HG03378 (cell line): ENCODE results near the gene EXOC4.
"Not testable (repeated sequence)": the region's sequence is repeated elsewhere in the genome, so short reads cannot be mapped to it uniquely, and the experiment has no call there.

Experiments
- ATAC-seq: cut with Tn5 transposase; IDR thresholded peaks from one replicate; pipeline ENCODE4 v1.9.1; 2021; ENCODE audit warnings: mild to moderate bottlenecking, moderate library complexity; ENCODE audit not compliant: unreplicated experiment

Gene EXOC4

DNA sequence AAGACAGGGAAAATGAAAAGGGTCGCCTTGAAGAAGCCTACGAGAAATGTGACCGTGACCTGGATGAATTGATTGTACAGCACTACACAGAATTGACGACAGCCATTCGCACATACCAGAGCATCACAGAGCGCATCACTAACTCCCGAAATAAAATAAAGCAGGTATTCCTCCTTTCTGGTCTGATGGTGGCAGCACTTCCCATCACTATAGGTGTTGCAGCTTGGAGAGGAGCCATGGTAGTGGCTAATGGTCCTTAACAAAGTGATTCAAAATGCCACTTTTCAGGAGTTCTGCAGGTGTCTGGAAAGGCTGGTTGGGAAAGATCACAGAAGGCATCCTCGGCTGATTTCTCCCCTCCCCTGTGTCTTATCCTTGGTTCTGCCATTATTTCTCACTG is 22.1 kb downstream of the EXOC4 start:
- no peak for ATAC-seq

DNA sequence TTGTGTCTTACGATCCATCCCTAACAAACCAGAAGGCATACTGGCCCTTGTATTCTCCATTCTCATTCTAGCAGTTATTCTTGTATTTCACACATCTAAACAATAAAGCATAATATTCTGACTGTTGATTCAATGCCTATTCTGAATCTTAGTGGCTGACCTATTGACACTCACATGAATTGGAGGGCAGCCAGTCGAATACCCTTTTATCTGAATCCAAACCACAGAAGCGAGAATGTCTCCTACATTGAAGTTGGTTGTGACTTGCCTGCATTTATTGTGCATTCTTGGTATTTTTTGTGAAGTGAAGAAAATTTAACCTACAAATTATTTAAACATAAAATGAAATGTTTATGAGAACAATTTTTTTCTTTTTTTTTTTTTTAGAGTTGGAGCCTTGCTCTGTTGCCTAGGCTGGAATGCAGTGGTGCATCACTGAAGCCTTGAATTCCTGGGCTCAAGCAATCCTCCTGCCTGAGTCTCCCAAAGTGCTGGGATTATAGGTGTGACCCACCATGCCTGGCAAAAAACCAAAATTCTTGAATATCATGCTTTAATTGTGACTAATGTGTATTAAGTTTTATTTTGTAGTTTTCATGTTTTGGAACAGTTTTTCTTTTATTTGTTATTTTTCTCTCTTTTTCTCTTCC is 22.7 kb downstream of the EXOC4 start:
- no peak for ATAC-seq

DNA sequence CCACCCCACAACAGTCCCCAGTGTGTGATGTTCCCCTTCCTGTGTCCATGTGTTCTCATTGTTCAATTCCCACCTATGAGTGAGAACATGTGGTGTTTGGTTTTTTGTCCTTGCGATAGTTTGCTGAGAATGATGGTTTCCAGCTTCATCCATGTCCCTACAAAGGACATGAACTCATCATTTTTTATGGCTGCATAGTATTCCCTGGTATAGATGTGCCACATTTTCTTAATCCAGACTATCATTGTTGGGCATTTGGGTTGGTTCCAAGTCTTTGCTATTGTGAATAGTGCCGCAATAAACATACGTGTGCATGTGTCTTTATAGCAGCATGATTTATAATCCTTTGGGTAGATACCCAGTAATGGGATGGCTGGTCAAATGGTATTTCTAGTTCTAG is 26.1 kb downstream of the EXOC4 start:
- ATAC-seq, result not testable (repeated sequence)

DNA sequence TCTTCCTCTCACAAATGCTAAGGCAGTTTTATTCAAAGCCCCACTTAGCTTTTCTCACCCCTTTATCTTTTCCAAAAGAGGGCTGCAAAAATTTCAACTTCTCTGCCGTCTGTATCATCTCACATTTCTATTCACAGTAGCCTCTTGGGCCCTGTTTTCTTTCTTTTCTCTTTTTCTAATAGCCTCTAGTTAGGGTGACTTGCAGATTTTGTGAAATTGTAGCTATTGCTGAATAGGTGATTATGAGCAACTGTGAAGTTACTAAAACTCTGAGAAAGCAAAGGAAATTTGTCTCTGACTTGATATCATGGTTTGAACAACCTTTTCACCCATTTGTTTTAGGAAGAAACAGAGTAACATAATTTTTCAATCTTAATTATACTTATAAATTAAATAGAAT is 29.2 kb downstream of the EXOC4 start:
- ATAC-seq, result no peak

DNA sequence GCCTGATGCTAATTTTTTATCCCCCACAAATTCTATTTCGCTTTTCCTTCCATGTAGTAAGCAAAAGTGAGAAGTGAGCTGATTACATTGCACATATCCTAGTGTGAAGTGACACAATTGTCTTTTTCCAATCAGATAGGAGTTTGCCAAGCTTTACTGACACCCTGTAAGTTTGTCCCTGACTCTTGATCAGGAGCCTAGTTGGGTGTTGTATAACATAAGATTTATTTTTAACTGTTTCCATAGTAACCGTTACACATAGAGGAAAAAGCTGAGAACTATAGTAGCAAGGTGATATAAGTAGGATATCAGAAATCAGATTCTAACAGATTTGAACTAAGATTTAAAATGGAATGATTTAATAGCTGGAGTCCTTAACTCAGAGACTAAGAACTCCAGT is 31.2 kb downstream of the EXOC4 start:
- ATAC-seq, result no peak

DNA sequence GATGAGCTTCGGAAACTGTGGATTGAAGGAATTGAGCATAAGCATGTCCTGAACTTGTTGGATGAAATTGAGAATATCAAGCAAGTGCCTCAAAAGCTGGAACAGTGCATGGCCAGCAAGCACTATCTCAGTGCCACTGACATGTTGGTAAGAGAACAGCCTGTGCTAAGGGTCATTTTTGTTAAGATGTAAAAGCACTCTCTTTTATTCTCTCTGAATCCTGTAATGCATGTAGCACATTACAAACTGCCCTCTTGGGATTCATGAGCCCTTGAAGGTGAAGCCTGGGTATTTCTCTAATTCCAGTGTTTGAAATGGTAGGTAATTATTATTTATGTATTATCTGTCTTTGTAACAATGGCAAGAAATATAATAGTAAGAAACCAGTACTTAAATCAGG is 36.1 kb downstream of the EXOC4 start:
- no peak for ATAC-seq

DNA sequence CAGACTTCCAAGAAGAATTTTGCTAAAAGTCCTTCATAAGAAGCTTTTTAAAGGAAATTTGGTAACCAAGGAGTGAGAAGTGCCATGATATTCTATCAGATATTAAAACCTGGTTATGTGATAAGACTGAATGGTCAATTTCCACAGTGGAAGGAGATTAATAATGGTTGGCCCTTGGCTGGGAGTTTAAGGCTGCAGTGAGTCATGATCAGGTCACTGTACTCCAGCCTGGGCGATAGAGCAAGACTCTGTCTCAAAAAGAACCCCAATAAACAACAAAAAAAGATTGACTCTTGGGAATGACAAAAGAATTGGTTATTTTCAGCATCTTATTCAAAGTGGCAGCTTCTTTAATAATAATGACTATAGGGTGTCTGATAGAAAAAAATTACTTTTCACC is 37.2 kb downstream of the EXOC4 start:
- no peak for ATAC-seq

DNA sequence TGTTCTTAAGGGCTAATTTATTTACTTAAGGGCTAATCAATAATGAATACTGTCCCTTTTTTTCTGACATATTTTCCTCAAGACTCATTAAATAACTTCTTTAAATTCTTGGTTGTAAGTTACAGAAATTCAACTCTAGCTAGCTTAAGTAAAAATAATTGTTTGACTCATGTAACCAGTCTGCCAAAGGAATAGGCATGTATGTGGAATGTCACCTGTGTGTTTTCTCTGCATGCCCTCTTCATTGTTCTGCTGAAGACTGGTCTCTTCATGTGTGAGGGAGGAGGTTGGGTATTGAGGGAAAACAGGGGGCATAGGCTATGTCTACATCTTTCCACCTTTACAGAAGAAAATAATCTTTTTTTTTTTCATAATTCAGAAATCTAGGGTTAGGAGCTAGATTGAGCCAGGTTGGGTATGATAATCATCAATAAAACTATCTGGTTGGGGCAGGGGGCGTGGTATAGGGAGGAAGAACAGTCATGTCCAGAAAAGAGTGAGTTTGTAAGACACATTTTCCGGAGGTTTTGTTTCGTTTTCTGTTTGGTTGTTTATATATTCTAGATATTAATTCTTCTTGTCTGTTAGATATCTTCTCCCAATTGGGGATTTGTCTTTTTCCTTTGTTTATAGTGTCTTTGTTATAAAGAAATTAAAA is 37.9 kb downstream of the EXOC4 start:
- no peak for ATAC-seq

DNA sequence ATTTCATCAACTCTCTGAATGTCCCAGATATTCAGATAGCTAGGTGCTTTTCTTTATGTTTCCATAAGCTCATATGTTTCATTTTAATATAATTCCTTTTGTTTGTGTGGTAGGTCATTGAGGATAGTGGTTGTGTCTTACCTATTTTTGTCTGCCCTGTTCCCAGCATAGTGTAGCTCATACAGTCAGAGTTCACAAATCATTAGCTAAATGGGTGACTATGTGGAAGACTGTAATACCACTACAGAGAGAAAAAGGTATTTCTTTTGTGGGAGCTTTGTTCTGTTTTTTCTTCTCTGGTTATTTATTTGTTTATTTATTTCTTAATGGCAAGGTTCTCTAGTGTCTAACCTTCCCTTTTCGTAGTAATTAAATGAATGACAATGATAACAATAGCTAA is 39.8 kb downstream of the EXOC4 start:
- ATAC-seq, result no peak

DNA sequence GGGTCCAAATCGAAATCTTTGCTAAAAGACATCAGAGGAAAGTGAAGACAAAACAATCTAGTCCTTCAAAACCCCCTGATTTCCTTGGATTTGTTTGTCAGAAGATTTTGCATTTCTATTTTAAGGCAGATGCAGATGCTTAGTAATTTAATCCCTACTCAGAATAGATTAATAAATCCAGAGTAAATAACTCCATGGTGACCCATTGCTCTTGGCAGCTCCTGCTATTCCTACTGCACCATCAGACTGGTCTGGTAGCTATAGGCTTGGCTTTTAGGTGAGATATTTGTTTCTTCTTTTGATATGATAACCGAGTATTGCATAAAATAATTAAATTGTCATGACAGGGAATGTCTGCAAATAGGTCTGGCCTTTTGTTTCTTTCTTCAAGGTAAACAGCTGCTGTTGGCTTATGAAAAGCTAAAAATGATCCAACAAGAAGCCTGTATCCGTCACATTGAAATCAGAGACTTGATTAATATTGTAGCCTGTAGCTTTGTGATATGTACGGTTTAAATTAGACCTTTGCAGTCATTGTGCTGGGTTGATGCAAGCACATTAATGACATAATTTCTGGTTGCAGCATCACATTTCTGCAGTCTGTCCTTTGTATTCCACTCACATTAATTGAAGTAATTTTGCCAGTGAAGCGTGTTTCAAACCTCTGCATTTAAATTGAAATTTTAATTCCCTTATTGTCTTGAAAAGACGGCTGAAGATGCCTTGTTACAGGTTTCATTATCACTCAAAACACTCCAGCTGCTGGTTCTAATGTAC is 40.7 kb downstream of the EXOC4 start:
- ATAC-seq, result no peak

DNA sequence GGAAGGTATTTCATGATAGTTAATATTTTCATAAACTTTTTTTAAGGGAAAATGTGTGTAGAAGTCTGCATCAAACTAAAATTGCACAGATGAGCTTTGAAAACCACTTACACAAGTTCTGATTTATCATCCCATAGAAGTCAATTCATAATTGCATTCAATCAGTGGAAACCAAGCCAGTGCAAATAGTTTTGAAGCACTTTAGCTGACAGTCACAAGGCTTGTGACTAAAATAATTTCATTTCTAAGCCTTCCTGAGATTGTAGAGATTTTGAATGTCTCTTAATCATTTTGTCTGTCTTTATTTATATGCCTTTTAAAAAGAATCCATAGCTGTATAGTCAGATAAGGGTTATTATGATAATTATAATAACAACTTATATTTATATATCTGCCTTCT is 41.4 kb downstream of the EXOC4 start:
- no peak for ATAC-seq

DNA sequence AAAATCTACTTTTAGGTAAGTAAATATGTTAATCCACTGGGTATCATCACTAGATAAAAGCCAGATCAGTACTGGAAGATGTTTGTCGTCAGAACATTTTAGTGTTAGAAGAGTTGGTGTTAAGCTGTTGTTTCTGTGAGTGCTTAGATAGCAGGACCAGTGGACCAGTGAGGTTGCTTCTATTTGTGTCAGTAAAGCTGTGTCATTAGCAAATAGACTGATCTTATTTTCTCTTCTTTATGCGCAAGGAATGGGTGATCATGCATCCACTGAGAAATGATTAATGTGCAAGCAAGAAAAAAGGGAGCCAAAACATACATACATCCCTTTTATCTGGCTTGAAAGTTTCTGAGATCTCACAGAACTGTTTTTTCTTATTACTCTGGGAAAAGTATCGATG is 42.6 kb downstream of the EXOC4 start:
- no peak for ATAC-seq

DNA sequence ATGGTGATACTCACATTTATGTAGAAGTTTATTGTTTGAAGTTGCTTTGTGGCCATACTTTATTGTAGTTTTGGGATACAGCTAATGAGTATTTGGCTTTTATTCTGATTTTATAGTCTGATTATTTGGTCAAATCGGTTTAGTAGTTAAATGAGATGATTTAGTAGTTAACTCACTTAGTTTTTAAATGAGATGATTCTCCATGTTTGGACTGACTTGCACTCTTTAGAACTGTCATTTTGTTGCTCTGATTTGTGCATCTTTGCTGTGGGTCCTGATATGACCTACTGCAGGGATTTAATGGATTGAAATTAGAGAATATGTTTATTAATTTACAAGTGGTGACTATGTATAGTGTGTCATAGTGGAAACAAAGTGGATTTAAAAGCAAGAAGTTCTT is 44.2 kb downstream of the EXOC4 start:
- ATAC-seq, result no peak

DNA sequence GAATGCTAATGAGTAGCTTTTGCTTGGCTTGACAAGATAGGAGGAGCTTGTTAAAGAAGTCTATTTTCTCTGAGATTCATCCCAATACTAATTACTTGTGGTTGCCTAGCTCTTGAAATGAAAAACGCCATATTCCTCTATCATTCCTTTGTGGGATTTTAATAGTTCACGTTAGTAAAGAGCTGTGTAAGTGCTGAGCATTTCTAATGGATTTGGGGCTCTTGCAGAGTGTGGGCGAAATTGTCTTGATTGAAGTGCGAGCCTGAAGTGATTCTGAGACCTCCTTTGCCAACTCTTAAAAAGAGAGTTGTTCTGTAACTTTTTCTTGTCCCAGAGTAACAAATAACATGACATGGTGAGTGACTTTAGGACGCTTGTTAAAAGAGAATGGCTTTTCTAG is 45.2 kb downstream of the EXOC4 start:
- ATAC-seq, result no peak

DNA sequence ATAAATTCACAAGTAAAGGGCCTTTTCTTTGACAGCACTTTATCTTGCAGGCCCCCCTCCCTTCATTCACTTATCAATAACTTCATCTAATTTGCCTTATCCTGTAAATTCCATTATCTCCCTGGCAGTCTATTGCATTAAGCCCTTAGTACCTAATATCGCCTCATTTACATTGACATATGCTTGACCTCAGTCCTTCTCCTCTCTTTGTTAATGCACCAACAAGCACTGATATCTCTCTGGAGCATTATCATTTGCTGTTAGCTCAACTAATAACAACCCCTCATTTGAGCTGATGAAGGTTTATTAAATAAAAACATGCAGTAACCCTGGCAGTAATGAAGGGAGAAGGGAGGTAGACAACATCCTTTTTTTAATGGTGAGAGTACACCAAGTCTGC is 46.8 kb downstream of the EXOC4 start:
- ATAC-seq, result no peak

DNA sequence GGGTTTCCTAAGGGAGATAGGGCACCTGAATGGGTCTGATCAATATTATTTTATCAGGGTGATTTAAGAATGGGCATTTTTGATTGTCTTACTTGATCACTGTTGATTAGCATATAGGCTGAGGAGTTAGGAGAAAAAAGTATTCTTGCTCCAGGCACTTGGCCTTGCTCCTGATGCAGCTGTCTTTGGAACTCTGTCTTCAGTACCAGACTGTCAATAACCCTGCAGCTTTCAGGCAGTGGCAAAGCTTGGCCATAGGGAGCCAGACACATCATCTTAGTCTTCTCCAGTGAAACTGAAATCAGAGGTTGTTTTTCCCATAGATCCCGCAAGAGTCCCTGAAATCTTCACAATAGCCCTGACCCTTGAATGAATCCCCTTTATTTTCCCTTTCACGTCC is 47.2 kb downstream of the EXOC4 start:
- ATAC-seq, result no peak

DNA sequence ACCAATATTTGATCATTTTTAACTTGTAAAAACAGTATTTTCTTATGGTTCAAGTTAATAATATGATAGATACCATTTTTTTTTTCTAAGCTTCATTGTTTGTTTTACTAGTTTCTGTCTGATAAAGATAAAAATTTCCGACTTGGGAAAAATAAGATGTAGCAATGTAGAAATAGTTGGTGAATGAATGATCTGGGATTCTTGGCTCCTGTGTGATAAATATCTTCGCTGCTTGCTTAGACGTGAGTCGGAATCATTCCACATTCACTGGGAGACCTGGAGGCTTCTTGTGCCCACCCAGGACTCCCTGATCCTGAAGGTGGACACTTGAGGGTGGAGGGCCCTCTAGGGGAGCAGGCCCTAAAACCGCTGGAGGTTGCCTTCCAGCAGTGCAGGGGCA is 47.9 kb downstream of the EXOC4 start:
- ATAC-seq, result no peak

DNA sequence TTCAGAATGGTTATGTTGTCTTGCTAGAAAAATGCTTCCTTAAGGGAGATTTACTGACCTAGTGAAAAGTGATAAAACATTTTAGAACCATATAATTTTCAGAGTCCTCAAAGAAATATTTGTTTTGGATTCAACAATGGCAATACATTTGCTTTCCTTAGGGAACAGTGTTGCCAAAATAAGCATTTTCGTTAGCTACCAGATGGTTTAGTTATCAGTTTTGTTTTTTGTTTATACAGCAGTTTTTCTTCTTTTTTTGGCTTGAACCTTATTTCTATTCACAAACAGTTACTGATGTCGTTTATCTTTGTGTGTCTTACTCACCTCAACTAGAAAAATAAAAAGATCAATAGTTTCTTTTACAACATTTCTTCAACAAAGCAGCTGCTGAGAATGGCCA is 48.6 kb downstream of the EXOC4 start:
- ATAC-seq, result no peak

DNA sequence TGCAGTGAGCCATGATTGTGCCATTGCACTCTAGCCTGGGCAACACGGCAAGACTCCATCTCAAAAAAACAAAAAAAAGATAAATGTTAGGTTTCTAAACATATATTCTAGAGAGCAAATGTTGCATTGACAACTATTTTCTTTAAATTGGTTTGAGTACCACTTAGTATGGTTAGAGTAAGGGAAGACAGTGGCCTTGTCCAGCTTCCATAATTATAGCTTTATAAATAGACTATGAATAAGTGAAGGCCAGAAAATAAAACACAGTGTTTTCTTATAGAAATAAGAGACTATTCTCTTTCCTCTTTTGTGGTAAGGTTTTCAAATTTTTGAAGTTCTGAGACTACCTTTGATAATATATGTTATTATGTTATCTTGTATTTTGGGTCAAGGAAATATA is 50.5 kb downstream of the EXOC4 start:
- ATAC-seq, result no peak

DNA sequence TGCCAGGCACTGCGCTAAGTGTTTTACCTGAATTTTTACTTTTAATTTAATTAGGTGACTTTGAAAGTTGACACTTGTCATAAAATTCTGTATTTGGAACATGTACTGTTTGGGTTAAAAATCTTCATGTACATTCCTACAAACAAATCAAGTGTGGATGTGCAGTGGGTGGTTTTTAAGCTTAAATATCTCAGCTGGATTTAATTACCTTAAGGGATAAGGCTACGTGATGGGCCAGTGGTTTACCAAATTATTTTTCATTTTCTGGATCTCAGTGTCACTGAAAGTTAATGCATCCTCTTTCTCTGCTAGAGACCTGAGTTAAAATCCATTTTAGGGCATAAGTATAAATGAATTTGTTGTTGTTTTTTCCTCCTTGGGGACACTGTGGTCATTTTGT is 51.1 kb downstream of the EXOC4 start:
- no peak for ATAC-seq

DNA sequence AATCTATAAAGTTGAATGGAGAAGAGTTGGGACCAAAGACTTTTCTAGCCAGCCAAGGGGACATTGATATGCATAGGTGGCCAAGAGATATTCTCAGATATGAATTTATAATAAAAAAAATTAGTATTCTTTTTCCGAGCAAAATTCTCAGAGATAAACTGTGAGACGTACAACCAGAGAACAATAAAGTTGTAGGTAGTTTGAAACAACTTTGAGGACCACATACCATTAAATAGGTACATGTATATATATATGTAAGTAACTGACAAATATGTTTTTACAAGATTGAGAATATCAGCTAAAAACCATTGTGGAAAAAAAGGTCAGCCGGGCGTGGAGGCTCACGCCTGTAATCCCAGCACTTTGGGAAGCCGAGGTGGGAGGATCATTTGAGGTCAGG is 56.5 kb downstream of the EXOC4 start:
- no peak for ATAC-seq

DNA sequence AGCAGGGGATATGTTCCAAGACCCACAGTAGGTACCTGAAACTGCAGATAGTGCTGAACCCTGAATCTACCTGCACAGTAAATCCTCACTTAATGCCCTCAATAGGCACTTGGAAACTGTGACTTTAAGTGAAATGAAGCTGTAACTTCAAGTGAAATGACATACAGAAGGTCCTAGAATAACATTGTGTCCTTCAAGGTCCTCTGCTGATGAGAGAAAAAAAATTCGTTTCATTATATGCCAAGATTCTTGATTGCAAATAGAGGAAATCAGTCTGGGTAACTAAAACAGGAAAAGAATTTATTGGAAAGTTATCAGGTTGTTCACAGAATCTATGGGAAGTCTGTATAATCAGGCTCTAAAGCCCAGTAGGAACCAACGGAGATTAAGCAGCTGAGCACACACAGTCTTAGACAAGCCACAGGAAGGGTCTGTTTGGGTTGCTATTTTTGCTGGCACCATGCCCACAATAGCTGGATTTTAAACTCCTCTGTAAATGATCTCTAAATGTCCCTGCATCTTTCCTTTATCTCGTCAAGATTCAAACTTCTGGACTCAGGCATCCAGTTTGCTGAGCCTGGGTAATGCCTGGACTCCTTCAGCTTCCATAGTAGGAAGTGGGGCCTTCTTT is 57.5 kb downstream of the EXOC4 start:
- ATAC-seq, result no peak
